ENCODE measurements around the gene OR13H1. TPM values are rescaled to one million over a fixed set of nuclear protein-coding genes. Genes with fewer than 3 reads are reported as not detected.

Gene OR13H1
- total and polyA plus RNA-seq, 2 donors (not counting 3 experiments of a cell fraction or from before 2014, with no cell fraction given): not detected

DNA sequence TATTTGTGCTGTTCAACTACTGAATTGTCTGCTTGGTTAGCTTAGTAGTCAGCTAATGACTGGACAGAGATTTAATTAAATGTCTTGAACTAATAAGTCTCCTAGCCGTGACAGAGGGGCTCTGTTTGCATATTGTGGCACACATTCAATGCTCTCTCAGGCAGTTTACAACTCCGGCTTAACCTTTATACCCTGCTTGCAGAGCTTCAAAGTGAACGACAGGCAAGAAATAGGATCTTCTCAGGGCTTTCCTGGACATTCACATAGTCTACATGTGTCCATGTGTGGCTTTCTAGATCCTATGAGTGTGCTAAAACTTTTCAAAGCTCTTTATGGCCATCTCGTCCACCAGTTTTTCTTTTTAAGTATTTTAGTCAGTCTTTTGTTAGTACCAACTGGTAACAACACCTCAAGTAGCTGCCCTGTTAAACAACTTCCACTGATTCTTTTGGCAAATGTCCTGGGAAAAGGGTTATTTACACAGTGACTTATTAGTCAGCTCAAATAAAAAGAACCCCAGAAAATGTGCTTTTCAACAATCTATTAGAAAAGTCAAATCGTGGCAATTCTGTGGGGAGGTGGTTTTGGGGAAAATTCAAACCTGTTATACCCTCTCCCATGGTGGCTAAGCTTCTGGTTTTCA, 28.6 kb downstream of the OR13H1 start:
- ChIA-PET POLR2A (no interaction called here), CTCF (no interaction called here)
- H3K9me3 ChIP-seq (replicated peaks; ENCODE audit: control insufficient read depth, insufficient read depth, low read length): no peaks in the 10 kb centered on the region
- no peaks in the 10 kb centered on the region for H3K9me1 ChIP-seq (replicated peaks; ENCODE audit: control insufficient read depth, extremely low read depth, insufficient read depth, low read length)
- no peak overlapping the region for H2AFZ ChIP-seq (ENCODE audit: low read depth, low read length)
- no peaks in the 10 kb centered on the region for H3K36me3 ChIP-seq (ENCODE audit: control insufficient read depth in 2 of 2, extremely low read depth in 1 of 2, insufficient read depth in 2 of 2, low read length in 2 of 2)
- no TSS peak for BruUV-seq (replicated peaks)
- H3K9ac ChIP-seq (replicated peaks; ENCODE audit: extremely low read depth, insufficient read depth, low read length): no peak overlapping the region
- no peaks in the 10 kb centered on the region for H4K20me1 ChIP-seq (replicated peaks; ENCODE audit: control insufficient read depth, extremely low read depth, insufficient read depth, low read length)
- H3K79me2 ChIP-seq (ENCODE audit: control insufficient read depth, insufficient read depth, low read length): no peaks in the 10 kb centered on the region
- intact Hi-C loops (cut with micrococcal nuclease): no loop called here
- H3K27me3 ChIP-seq (ENCODE audit: control insufficient read depth in 2 of 2, insufficient read depth in 2 of 2, low read length in 2 of 2): no peaks in the 10 kb centered on the region
- DNase-seq (ENCODE audit: low read depth, low spot score): no peak
- no peak for FAIRE-seq
- TF ChIP-seq JUN (IDR thresholded peaks at IDR 0.05; ENCODE audit: borderline replicate concordance, insufficient read depth, insufficient read length, low read depth) (no peak), EZH2 (IDR thresholded peaks at IDR 0.05; ENCODE audit: borderline replicate concordance, low read depth, low read length, severe bottlenecking) (no peak), POLR2AphosphoS5 (IDR thresholded peaks at IDR 0.05; ENCODE audit: insufficient read depth, low read depth, low read length) (no peak)
- dilution Hi-C loops (cut with MboI; ENCODE audit: extremely low pct_ligation_motif_present, low sequenced_read_pairs): no loop called here
- no peaks in the 10 kb centered on the region for H3K4me1 ChIP-seq (ENCODE audit: control insufficient read depth, extremely low read depth, insufficient read depth, low read length)
- no peak overlapping the region for H3K4me3 ChIP-seq (replicated peaks in 1 of 3; ENCODE audit: insufficient read depth in 1 of 3, low read depth in 1 of 3, low read length in 3 of 3)
- H3K4me2 ChIP-seq (ENCODE audit: insufficient read depth, low read length): no peak overlapping the region
- H3K27ac ChIP-seq (ENCODE audit: insufficient read depth, low read depth, low read length): no peak overlapping the region

DNA sequence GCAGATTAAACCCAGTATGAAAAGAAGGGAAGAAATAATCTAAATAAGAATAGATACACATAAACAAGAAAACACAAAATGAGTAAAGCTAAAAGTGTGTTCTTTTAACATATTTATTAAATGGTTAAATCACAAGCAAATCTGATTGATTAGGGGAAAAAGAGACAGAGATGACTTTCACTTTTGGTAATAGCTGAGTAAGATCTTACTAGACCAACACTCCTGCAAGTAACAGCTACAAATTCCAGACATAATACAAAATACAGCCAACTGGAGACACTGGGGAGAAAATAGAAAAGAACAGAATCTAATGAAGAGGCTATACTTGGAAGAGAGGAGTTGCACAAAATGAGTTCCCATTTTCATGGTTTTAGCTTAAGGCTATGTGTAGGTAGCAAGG, 33.5 kb downstream of the OR13H1 start:
- dilution Hi-C loops (cut with MboI; ENCODE audit: extremely low pct_ligation_motif_present, low sequenced_read_pairs) (no loop called here), intact Hi-C loops (cut with micrococcal nuclease) (no loop called here)
- Histone ChIP-seq H3K27me3 (ENCODE audit: control insufficient read depth in 2 of 2, insufficient read depth in 2 of 2, low read length in 2 of 2) (no peaks in the 10 kb centered on the region), H2AFZ (ENCODE audit: low read depth, low read length) (no peak overlapping the region), H3K4me1 (ENCODE audit: control insufficient read depth, extremely low read depth, insufficient read depth, low read length) (no peaks in the 10 kb centered on the region), H3K9ac (replicated peaks; ENCODE audit: extremely low read depth, insufficient read depth, low read length) (no peak overlapping the region), H3K9me3 (replicated peaks; ENCODE audit: control insufficient read depth, insufficient read depth, low read length) (no peaks in the 10 kb centered on the region), H4K20me1 (replicated peaks; ENCODE audit: control insufficient read depth, extremely low read depth, insufficient read depth, low read length) (no peaks in the 10 kb centered on the region), H3K36me3 (ENCODE audit: control insufficient read depth in 2 of 2, extremely low read depth in 1 of 2, insufficient read depth in 2 of 2, low read length in 2 of 2) (no peaks in the 10 kb centered on the region), H3K4me2 (ENCODE audit: insufficient read depth, low read length) (no peak overlapping the region), H3K9me1 (replicated peaks; ENCODE audit: control insufficient read depth, extremely low read depth, insufficient read depth, low read length) (no peaks in the 10 kb centered on the region), H3K4me3 (replicated peaks in 1 of 3; ENCODE audit: insufficient read depth in 1 of 3, low read depth in 1 of 3, low read length in 3 of 3) (no peak overlapping the region), H3K79me2 (ENCODE audit: control insufficient read depth, insufficient read depth, low read length) (no peaks in the 10 kb centered on the region), H3K27ac (ENCODE audit: insufficient read depth, low read depth, low read length) (no peak overlapping the region)
- TF ChIP-seq MYC (IDR thresholded peaks at IDR 0.05; ENCODE audit: low read depth, low read length): no peak
- TF ChIP-seq, protein P1, sequence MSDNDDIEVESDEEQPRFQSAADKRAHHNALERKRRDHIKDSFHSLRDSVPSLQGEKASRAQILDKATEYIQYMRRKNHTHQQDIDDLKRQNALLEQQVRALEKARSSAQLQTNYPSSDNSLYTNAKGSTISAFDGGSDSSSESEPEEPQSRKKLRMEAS (IDR thresholded peaks at IDR 0.05; ENCODE audit: insufficient read depth, insufficient read length): no peak
- TF ChIP-seq GATA2 (IDR thresholded peaks at IDR 0.05; ENCODE audit: insufficient read depth, insufficient read length, low read depth, low read length): no peak
- TF ChIP-seq FOS (IDR thresholded peaks at IDR 0.05; ENCODE audit: borderline replicate concordance, insufficient read depth, low read length): no peak
- no peak for TF ChIP-seq JUN (IDR thresholded peaks at IDR 0.05; ENCODE audit: borderline replicate concordance, insufficient read depth, insufficient read length, low read depth)
- no peak for TF ChIP-seq POLR2A (IDR thresholded peaks at IDR 0.05; ENCODE audit: low read depth, low read length)
- no peak for TF ChIP-seq EZH2 (IDR thresholded peaks at IDR 0.05; ENCODE audit: borderline replicate concordance, low read depth, low read length, severe bottlenecking)
- TF ChIP-seq, protein P2, sequence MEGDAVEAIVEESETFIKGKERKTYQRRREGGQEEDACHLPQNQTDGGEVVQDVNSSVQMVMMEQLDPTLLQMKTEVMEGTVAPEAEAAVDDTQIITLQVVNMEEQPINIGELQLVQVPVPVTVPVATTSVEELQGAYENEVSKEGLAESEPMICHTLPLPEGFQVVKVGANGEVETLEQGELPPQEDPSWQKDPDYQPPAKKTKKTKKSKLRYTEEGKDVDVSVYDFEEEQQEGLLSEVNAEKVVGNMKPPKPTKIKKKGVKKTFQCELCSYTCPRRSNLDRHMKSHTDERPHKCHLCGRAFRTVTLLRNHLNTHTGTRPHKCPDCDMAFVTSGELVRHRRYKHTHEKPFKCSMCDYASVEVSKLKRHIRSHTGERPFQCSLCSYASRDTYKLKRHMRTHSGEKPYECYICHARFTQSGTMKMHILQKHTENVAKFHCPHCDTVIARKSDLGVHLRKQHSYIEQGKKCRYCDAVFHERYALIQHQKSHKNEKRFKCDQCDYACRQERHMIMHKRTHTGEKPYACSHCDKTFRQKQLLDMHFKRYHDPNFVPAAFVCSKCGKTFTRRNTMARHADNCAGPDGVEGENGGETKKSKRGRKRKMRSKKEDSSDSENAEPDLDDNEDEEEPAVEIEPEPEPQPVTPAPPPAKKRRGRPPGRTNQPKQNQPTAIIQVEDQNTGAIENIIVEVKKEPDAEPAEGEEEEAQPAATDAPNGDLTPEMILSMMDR (IDR thresholded peaks at IDR 0.05; ENCODE audit: extremely low read depth in 1 of 2, insufficient read depth in 1 of 2, low read depth in 1 of 2, low read length in 2 of 2): no peak
- TF ChIP-seq POLR2AphosphoS5 (IDR thresholded peaks at IDR 0.05; ENCODE audit: insufficient read depth, low read depth, low read length): no peak
- FAIRE-seq (no peak), DNase-seq (ENCODE audit: low read depth, low spot score) (no peak)
- no TSS peak for BruUV-seq (replicated peaks)
- ChIA-PET POLR2A (no interaction called here), CTCF (no interaction called here)

Measured in endothelial cell of umbilical vein (primary cell).